ENCODE data around the gene LEKR1. TPM values are rescaled to one million over a fixed set of nuclear protein-coding genes. Genes with fewer than 3 reads are reported as not detected.

Gene LEKR1
- polyA plus RNA-seq, 1 donor from 2014 or later, result 2.7 TPM

DNA sequence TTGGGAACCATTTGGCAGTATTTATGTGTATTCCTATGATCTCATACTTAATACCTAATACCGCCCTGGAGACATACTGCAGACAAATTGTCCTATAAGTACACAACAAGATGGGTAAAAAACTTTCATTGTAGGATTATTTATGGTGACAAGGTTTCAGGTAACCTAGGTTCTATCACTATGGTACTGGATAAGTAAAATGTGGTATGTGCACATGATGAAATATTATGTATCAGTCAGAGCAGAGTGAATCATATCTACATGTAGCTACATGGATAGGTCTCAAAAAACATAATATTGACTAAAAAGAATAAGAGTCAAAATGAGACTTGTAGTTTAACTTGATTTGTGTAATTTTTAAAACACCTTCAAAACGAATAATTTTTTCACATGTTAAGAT, 147.8 kb downstream of the LEKR1 start:
- TF ChIP-seq REST (IDR thresholded peaks at IDR 0.05; ENCODE audit: borderline replicate concordance) (no peak), TAF1 (IDR thresholded peaks at IDR 0.05; ENCODE audit: low read depth) (no peak), SMC3 (conservative IDR thresholded peaks at IDR 0.05; ENCODE audit: poor library complexity) (no peak), EZH2 (IDR thresholded peaks at IDR 0.05; ENCODE audit: borderline replicate concordance, insufficient read depth, low read length, poor library complexity, severe bottlenecking) (no peak), POLR2AphosphoS5 (IDR thresholded peaks at IDR 0.05) (no peak), EP300 (conservative IDR thresholded peaks at IDR 0.05; ENCODE audit: poor library complexity, severe bottlenecking) (no peak), MXI1 (conservative IDR thresholded peaks at IDR 0.05; ENCODE audit: poor library complexity, severe bottlenecking) (no peak), RAD21 (conservative IDR thresholded peaks at IDR 0.05) (no peak)
- TF ChIP-seq, protein P1, sequence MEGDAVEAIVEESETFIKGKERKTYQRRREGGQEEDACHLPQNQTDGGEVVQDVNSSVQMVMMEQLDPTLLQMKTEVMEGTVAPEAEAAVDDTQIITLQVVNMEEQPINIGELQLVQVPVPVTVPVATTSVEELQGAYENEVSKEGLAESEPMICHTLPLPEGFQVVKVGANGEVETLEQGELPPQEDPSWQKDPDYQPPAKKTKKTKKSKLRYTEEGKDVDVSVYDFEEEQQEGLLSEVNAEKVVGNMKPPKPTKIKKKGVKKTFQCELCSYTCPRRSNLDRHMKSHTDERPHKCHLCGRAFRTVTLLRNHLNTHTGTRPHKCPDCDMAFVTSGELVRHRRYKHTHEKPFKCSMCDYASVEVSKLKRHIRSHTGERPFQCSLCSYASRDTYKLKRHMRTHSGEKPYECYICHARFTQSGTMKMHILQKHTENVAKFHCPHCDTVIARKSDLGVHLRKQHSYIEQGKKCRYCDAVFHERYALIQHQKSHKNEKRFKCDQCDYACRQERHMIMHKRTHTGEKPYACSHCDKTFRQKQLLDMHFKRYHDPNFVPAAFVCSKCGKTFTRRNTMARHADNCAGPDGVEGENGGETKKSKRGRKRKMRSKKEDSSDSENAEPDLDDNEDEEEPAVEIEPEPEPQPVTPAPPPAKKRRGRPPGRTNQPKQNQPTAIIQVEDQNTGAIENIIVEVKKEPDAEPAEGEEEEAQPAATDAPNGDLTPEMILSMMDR (IDR thresholded peaks at IDR 0.05; ENCODE audit: poor library complexity, severe bottlenecking), result no peak
- no peaks in the 10 kb centered on the region for H4K20me1 ChIP-seq (ENCODE audit: insufficient read depth)
- no peak overlapping the region for H3K9ac ChIP-seq (ENCODE audit: low read length)
- H3F3A ChIP-seq (ENCODE audit: insufficient read depth, low read length, poor library complexity, severe bottlenecking), result no peaks in the 10 kb centered on the region
- no peak overlapping the region for H2AFZ ChIP-seq (ENCODE audit: low read depth, low read length)
- no peaks in the 10 kb centered on the region for H3K27me3 ChIP-seq (ENCODE audit: insufficient read depth, low read depth, low read length)
- H3K4me2 ChIP-seq (ENCODE audit: low read length), result no peak overlapping the region
- H3K27ac ChIP-seq (ENCODE audit: low read length), result no peak overlapping the region
- no peaks in the 10 kb centered on the region for H3K9me3 ChIP-seq (ENCODE audit: low read length)
- no peaks in the 10 kb centered on the region for H3K9me2 ChIP-seq (ENCODE audit: insufficient read depth, low read length)
- H3K36me3 ChIP-seq (ENCODE audit: insufficient read depth, low read length), result no peaks in the 10 kb centered on the region
- no peak overlapping the region for H3K4me3 ChIP-seq (ENCODE audit: low read length)
- no peaks in the 10 kb centered on the region for H3K79me2 ChIP-seq (replicated peaks; ENCODE audit: insufficient read depth, low read length)

DNA sequence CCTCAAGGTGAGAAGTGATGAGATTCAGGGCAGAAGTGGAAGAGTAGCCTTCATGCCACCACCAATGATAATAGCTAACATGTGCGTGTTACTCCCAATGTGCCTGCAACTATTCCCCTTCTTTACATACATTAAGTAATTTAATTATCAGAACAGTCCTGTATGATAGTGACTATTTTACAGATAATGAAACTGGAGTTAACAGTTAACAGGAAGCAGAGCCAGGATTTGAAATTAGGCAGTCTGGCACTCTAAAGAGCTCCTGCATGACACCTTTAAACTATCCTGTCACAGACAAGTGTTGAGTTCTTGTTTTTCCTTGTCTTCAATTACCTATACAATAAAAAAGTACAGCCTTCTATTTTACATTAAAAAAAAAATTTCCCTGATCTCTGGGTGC, 148.8 kb downstream of the LEKR1 start:
- H3K27me3 ChIP-seq (ENCODE audit: insufficient read depth, low read depth, low read length), result no peaks in the 10 kb centered on the region
- H4K20me1 ChIP-seq (ENCODE audit: insufficient read depth), result no peaks in the 10 kb centered on the region
- H3K9me3 ChIP-seq (ENCODE audit: low read length), result no peaks in the 10 kb centered on the region
- no peak overlapping the region for H3K27ac ChIP-seq (ENCODE audit: low read length)
- no peaks in the 10 kb centered on the region for H3K9me2 ChIP-seq (ENCODE audit: insufficient read depth, low read length)
- H3K4me2 ChIP-seq (ENCODE audit: low read length), result no peak overlapping the region
- no peaks in the 10 kb centered on the region for H3K79me2 ChIP-seq (replicated peaks; ENCODE audit: insufficient read depth, low read length)
- TF ChIP-seq REST (IDR thresholded peaks at IDR 0.05; ENCODE audit: borderline replicate concordance) (no peak), EZH2 (IDR thresholded peaks at IDR 0.05; ENCODE audit: borderline replicate concordance, insufficient read depth, low read length, poor library complexity, severe bottlenecking) (no peak), MXI1 (conservative IDR thresholded peaks at IDR 0.05; ENCODE audit: poor library complexity, severe bottlenecking) (no peak), POLR2AphosphoS5 (IDR thresholded peaks at IDR 0.05) (no peak), TAF1 (IDR thresholded peaks at IDR 0.05; ENCODE audit: low read depth) (no peak), SMC3 (conservative IDR thresholded peaks at IDR 0.05; ENCODE audit: poor library complexity) (no peak), EP300 (conservative IDR thresholded peaks at IDR 0.05; ENCODE audit: poor library complexity, severe bottlenecking) (no peak), RAD21 (conservative IDR thresholded peaks at IDR 0.05) (no peak)
- TF ChIP-seq, protein P1 (IDR thresholded peaks at IDR 0.05; ENCODE audit: poor library complexity, severe bottlenecking), result no peak
- no peaks in the 10 kb centered on the region for H3K36me3 ChIP-seq (ENCODE audit: insufficient read depth, low read length)
- H3F3A ChIP-seq (ENCODE audit: insufficient read depth, low read length, poor library complexity, severe bottlenecking), result no peaks in the 10 kb centered on the region
- H3K9ac ChIP-seq (ENCODE audit: low read length), result no peak overlapping the region
- no peak overlapping the region for H2AFZ ChIP-seq (ENCODE audit: low read depth, low read length)
- no peak overlapping the region for H3K4me3 ChIP-seq (ENCODE audit: low read length)

Measured in neural cell (in vitro differentiated cells).